Naive thymus-derived CD4-positive, alpha-beta T cell (primary cell): Measurements from ENCODE around the gene DDX39A. TPM values are rescaled to one million over a fixed set of nuclear protein-coding genes. Genes with fewer than 3 reads are reported as not detected.
"Not testable (repeated sequence)": the region's sequence is repeated elsewhere in the genome, so short reads cannot be mapped to it uniquely, and the experiment has no call there.

Experiments
- ATAC-seq: fragments of 150-1000 bp; cut with Tn5 transposase; 2 replicates; pipeline ENCODE4 v1.10.0; 2021; ENCODE audit warnings: mild to moderate bottlenecking, moderate library complexity
- CTCF ChIA-PET: fragments of 350-600 bp; sonication (Branson Sonifier 250); formaldehyde crosslinking; loops from one replicate; lab custom pipeline; 2021; ENCODE audit warnings: antibody characterized with exemption; lab: Charles Lee
- POLR2A ChIA-PET: fragments of 350-600 bp; sonication (Branson Sonifier 250); formaldehyde crosslinking; loops from one replicate; lab custom pipeline; 2021; ENCODE audit warnings: antibody characterized with exemption, inconsistent platforms; lab: Charles Lee
- DNase-seq, 9 donors: peaks; one replicate each; pipeline versions ENCODE4 v3.0.0 to v3.0.0-alpha.2; 2020 to 2022; ENCODE audit warnings: mixed read lengths in 1 of 9
- H3K27ac ChIP-seq: one replicate; pipeline ENCODE4 v1.7.0; 2013; ENCODE audit warnings: mild to moderate bottlenecking, low read depth, low read length, moderate library complexity
- H3K27me3 ChIP-seq, 2 donors: one replicate each; pipeline ENCODE4 v1.7.0; 2013; ENCODE audit warnings: low read length in 2 of 2, mild to moderate bottlenecking in 2 of 2, moderate library complexity in 2 of 2; ENCODE audit not compliant: control insufficient read depth in 2 of 2, insufficient read depth in 2 of 2
- H3K36me3 ChIP-seq, 3 experiments: 1 replicate in 2 of 3; 2 replicates in 1 of 3; pipeline ENCODE4 v1.7.0; 2013; ENCODE audit warnings: low read length in 3 of 3, mild to moderate bottlenecking in 3 of 3, moderate library complexity in 1 of 3; ENCODE audit not compliant: insufficient read depth in 3 of 3, control insufficient read depth in 2 of 3
- H3K4me1 ChIP-seq, 2 donors: one replicate each; pipeline ENCODE4 v1.7.0; 2013; ENCODE audit warnings: low read length in 2 of 2, mild to moderate bottlenecking in 2 of 2, moderate library complexity in 1 of 2; ENCODE audit not compliant: control insufficient read depth in 2 of 2, insufficient read depth in 2 of 2
- H3K4me3 ChIP-seq: 2 replicates; pipeline ENCODE4 v1.7.0; 2013; ENCODE audit warnings: mild to moderate bottlenecking, low read length
- H3K9me3 ChIP-seq, 3 experiments: 1 replicate in 2 of 3; 2 replicates in 1 of 3; pipeline ENCODE4 v1.7.0; 2013; ENCODE audit warnings: low read length in 3 of 3; ENCODE audit not compliant: control insufficient read depth in 2 of 3
- H3K27ac Mint-ChIP-seq, 9 donors: one replicate each; pipeline ENCODE4 v1.8.0; 2020 to 2022; ENCODE audit warnings: mixed read lengths in 9 of 9, mild to moderate bottlenecking in 8 of 9, moderate library complexity in 5 of 9, inconsistent platforms in 2 of 9
- H3K27me3 Mint-ChIP-seq, 5 donors: one replicate each; pipeline ENCODE4 v1.8.0; 2021 to 2022; ENCODE audit warnings: mixed read lengths in 5 of 5, mild to moderate bottlenecking in 1 of 5
- H3K36me3 Mint-ChIP-seq, 5 donors: one replicate each; pipeline ENCODE4 v1.8.0; 2020 to 2022; ENCODE audit warnings: mixed read lengths in 5 of 5, mild to moderate bottlenecking in 3 of 5, inconsistent platforms in 1 of 5
- H3K4me1 Mint-ChIP-seq, 7 donors: one replicate each; pipeline ENCODE4 v1.8.0; 2020 to 2022; ENCODE audit warnings: mixed read lengths in 7 of 7, mild to moderate bottlenecking in 3 of 7, inconsistent platforms in 1 of 7
- H3K4me3 Mint-ChIP-seq, 10 donors: one replicate each; pipeline ENCODE4 v1.8.0; 2020 to 2022; ENCODE audit warnings: mild to moderate bottlenecking in 10 of 10, mixed read lengths in 10 of 10, moderate library complexity in 6 of 10, inconsistent platforms in 2 of 10
- H3K9me3 Mint-ChIP-seq, 11 donors: one replicate each; pipeline ENCODE4 v1.8.0; 2020 to 2022; ENCODE audit warnings: mixed read lengths in 11 of 11, mild to moderate bottlenecking in 4 of 11, inconsistent platforms in 1 of 11, moderate library complexity in 1 of 11
- intact Hi-C, 2 donors: fragments of 100-400 bp; cut with micrococcal nuclease; formaldehyde crosslinking; loops; one replicate each; pipeline ENCODE4 v1.15.1; 2023
- polyA plus RNA-seq, 2 donors: library from polyadenylated mRNA; unstranded; fragments of 300-500 nt; fragmentation: Illumina TruSeq; gene quantifications; one replicate each; pipeline ENCODE4 v1.2.3, GENCODE V29; 2021
- total RNA-seq, 6 experiments: library from RNA in 5 of 6; stranded (reverse) in 5 of 6; gene quantifications; 1 replicate in 5 of 6; 2 replicates in 1 of 6; pipeline ENCODE4 v1.2.3 and lab custom pipeline; 2021 to 2026

The DDX39A gene
- total and polyA plus RNA-seq, 7 experiments from 2014 or later: 98.6 to 288 (median 144) TPM

DNA sequence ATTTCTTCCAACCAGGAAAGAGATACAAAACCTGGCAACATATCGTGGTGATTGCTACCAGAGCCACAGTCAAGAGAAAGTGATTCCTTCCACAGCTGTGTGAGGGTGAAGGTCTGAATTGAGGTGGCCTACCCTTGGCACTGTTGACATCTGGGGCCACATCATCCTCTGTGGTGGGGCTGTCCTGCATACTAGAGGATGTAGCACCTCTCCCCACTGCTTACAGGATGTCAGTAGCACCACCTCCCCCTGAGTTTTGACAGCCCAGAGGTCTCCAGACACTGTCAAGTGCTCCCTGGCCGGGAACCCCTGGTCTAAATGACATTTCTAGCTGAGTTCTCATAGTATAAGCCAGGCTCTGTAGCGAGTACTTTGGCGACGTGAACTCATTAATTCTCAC is 40.6 kb upstream of the DDX39A start:
- Mint-ChIP-seq H3K4me1 (peaks cover 0 to 14% (median 5%) of the 10 kb centered on the region in 7 donors), H3K4me3 (no peak overlapping the region), H3K27me3 (no peaks in the 10 kb centered on the region), H3K9me3 (no peaks in the 10 kb centered on the region), H3K36me3 (peaks cover 10 to 52% (median 18%) of the 10 kb centered on the region in 5 donors), H3K27ac (peak overlapping the region in 4 of 9 donors; percentile 11 to 52 (median 40))
- POLR2A ChIA-PET: interaction anchor here (1.2 kb wide), 1 partner anchor 40 kb away, joined by 4 read pairs; the partner anchor contains the start of gene DDX39A
- ATAC-seq: peak; percentile 96
- intact Hi-C loops: no loop called here
- Histone ChIP-seq H3K9me3 (no peaks in the 10 kb centered on the region), H3K27me3 (no peaks in the 10 kb centered on the region), H3K27ac (no peak overlapping the region), H3K36me3 (peaks cover 0 to 85% (median 19%) of the 10 kb centered on the region in 3 experiments), H3K4me3 (no peak overlapping the region), H3K4me1 (peaks cover 0 to 12% of the 10 kb centered on the region in 2 donors)
- CTCF ChIA-PET: interaction anchor here (0.8 kb wide), 2 partner anchors 12 to 20 kb away, joined by 3 read pairs; no protein-coding TSS in a partner anchor
- DNase-seq: no peak

DNA sequence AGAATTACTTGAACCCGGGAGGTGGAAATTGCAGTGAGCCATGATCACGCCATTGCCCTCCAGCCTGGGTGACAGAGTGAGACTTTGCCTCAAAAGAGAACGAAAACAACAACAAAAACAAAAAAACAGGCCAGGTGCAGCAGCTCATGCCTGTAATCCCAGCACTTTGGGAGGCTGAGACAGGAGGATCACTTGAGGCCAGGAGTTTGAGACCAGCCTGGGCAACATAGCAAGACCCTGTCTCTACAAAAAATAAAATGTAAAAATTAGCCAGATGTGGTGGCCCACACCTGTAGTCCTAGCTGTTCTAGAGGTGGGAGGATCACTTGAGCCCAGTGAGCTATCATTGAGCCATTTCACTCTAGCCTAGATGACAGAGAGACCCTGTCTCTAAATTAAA is 33.2 kb upstream of the DDX39A start:
- H3K4me3 ChIP-seq, H3K9me3 ChIP-seq, H3K9me3 Mint-ChIP-seq, ATAC-seq, intact Hi-C loops, H3K27ac Mint-ChIP-seq, H3K27ac ChIP-seq, H3K27me3 ChIP-seq, H3K4me3 Mint-ChIP-seq, H3K27me3 Mint-ChIP-seq, DNase-seq, H3K4me1 ChIP-seq: not testable (repeated sequence)
- H3K36me3 ChIP-seq: peaks cover 26 to 91% (median 33%) of the 10 kb centered on the region in 3 experiments
- CTCF ChIA-PET: interaction anchor here (0.6 kb wide), 2 partner anchors 27 to 93 kb away, joined by 3 to 6 read pairs; no protein-coding TSS in a partner anchor
- Mint-ChIP-seq H3K36me3 (peaks cover 4 to 35% (median 27%) of the 10 kb centered on the region in 5 donors), H3K4me1 (peaks cover 0 to 20% (median 14%) of the 10 kb centered on the region in 7 donors)
- POLR2A ChIA-PET: interaction anchor here (0.6 to 1.0 kb wide), 2 partner anchors 35 to 317 kb away, joined by 3 read pairs; no protein-coding TSS in a partner anchor

GRCh38 chr19:14450876-14451275 is 31.7 kb upstream of the DDX39A start:
- Histone ChIP-seq H3K27me3 (no peaks in the 10 kb centered on the region), H3K4me1 (peaks cover 0 to 5% of the 10 kb centered on the region in 2 donors), H3K36me3 (peaks cover 37 to 94% (median 40%) of the 10 kb centered on the region in 3 experiments), H3K4me3 (no peak overlapping the region), H3K27ac (no peak overlapping the region), H3K9me3 (no peaks in the 10 kb centered on the region)
- Mint-ChIP-seq H3K4me1 (peaks cover 0 to 21% (median 19%) of the 10 kb centered on the region in 7 donors), H3K4me3 (no peak overlapping the region), H3K9me3 (no peaks in the 10 kb centered on the region), H3K36me3 (peaks cover 1 to 46% (median 31%) of the 10 kb centered on the region in 5 donors), H3K27me3 (no peaks in the 10 kb centered on the region), H3K27ac (no peak overlapping the region)
- CTCF ChIA-PET: interaction anchor here (0.6 kb wide), 1 partner anchor 28 kb away, joined by 3 read pairs; no protein-coding TSS in a partner anchor
- intact Hi-C loops: no loop called here
- no peak for ATAC-seq
- no peak for DNase-seq
- POLR2A ChIA-PET: no interaction called here

GRCh38 chr19:14450168-14450874 is 31.2 kb upstream of the DDX39A start:
- Histone ChIP-seq H3K4me3 (no peak overlapping the region), H3K9me3 (no peaks in the 10 kb centered on the region), H3K27ac (no peak overlapping the region), H3K27me3 (no peaks in the 10 kb centered on the region), H3K4me1 (peaks cover 0 to 5% of the 10 kb centered on the region in 2 donors), H3K36me3 (peaks cover 37 to 94% (median 40%) of the 10 kb centered on the region in 3 experiments)
- no peaks in the 10 kb centered on the region for H3K9me3 Mint-ChIP-seq
- intact Hi-C loops: no loop called here
- H3K27me3 Mint-ChIP-seq: no peaks in the 10 kb centered on the region
- no peak overlapping the region for H3K4me3 Mint-ChIP-seq
- peaks cover 0 to 20% (median 18%) of the 10 kb centered on the region in 7 donors for H3K4me1 Mint-ChIP-seq
- CTCF ChIA-PET: interaction anchor here (0.6 kb wide), 1 partner anchor 29 kb away, joined by 3 read pairs; no protein-coding TSS in a partner anchor
- ATAC-seq (peak; percentile 97), DNase-seq (peak in 8 of 9 donors; percentile 37 to 71 (median 54))
- peak overlapping the region in 6 of 9 donors; percentile 28 to 78 (median 64) for H3K27ac Mint-ChIP-seq
- POLR2A ChIA-PET: no interaction called here
- peaks cover 0 to 41% (median 30%) of the 10 kb centered on the region in 5 donors for H3K36me3 Mint-ChIP-seq

DNA sequence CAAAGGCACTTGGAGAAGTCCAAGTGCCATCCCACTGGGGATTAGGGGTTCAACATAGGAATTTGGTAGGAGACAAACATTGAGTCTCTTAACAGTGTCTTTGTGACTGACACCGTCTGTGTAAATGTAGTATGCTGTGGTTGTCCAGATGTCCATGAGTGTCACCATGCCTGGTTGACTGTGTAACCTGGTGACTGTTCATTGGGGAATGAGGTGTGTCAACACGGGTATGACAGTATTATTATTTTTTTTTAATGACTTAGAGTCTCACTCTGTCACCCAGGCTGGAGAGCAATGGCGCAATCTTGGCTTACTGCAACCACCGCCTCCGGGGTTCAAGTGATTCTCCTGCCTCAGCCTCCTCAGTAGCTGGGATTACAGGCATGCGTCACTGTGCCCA is 30.2 kb upstream of the DDX39A start:
- ATAC-seq (no peak), DNase-seq (no peak)
- no peak overlapping the region for H3K4me3 Mint-ChIP-seq
- peaks cover 4 to 42% (median 34%) of the 10 kb centered on the region in 5 donors for H3K36me3 Mint-ChIP-seq
- peak overlapping the region in 3 of 9 donors; percentile 16 to 61 (median 17) for H3K27ac Mint-ChIP-seq
- Histone ChIP-seq H3K4me1 (peaks cover 0 to 5% of the 10 kb centered on the region in 2 donors), H3K9me3 (no peaks in the 10 kb centered on the region), H3K27me3 (no peaks in the 10 kb centered on the region), H3K4me3 (no peak overlapping the region), H3K27ac (no peak overlapping the region), H3K36me3 (peaks cover 37 to 94% (median 43%) of the 10 kb centered on the region in 3 experiments)
- peaks cover 6 to 28% (median 23%) of the 10 kb centered on the region in 7 donors for H3K4me1 Mint-ChIP-seq
- no peaks in the 10 kb centered on the region for H3K27me3 Mint-ChIP-seq
- intact Hi-C loops: no loop called here
- H3K9me3 Mint-ChIP-seq: no peaks in the 10 kb centered on the region
- ChIA-PET POLR2A (no interaction called here), CTCF (no interaction called here)

- Mint-ChIP-seq H3K27me3 (no peaks in the 10 kb centered on the region), H3K4me3 (peak overlapping the region in 1 of 10 donors; percentile 16), H3K36me3 (peaks cover 4 to 59% (median 35%) of the 10 kb centered on the region in 5 donors), H3K9me3 (no peaks in the 10 kb centered on the region), H3K27ac (peak overlapping the region in 4 of 9 donors; percentile 25 to 72 (median 30)), H3K4me1 (peaks cover 9 to 43% (median 36%) of the 10 kb centered on the region in 7 donors)
- intact Hi-C loops: no loop called here
- ChIA-PET POLR2A (interaction anchor here (1.0 to 1.9 kb wide), 3 partner anchors 26 to 32 kb away, joined by 3 to 7 read pairs (median 5); no protein-coding TSS in a partner anchor), CTCF (interaction anchor here (0.6 kb wide), 1 partner anchor 296 kb away, joined by 3 read pairs; no protein-coding TSS in a partner anchor)
- no peak for ATAC-seq
- no peak for DNase-seq
- Histone ChIP-seq H3K27ac (no peak overlapping the region), H3K27me3 (no peaks in the 10 kb centered on the region), H3K9me3 (no peaks in the 10 kb centered on the region), H3K36me3 (peaks cover 49 to 96% (median 52%) of the 10 kb centered on the region in 3 experiments), H3K4me1 (peaks cover 0 to 10% of the 10 kb centered on the region in 2 donors), H3K4me3 (no peak overlapping the region)
These were observed 27.3 kb upstream of the DDX39A start for GRCh38 chr19:14446336-14447036.
